Trophoblast cell (in vitro differentiated cells and primary cell): Measurements from ENCODE around the gene RAB3GAP2.
"Not testable (repeated sequence)": the region's sequence is repeated elsewhere in the genome, so short reads cannot be mapped to it uniquely, and the experiment has no call there.

ENCODE experiments used
- DNase-seq, 2 donors: peaks; one replicate each; pipeline ENCODE4 v3.0.0-alpha.2; 2016
- H2AFZ ChIP-seq: 2 replicates; pipeline ENCODE4 v1.6.1; 2013; ENCODE audit warnings: low read length, moderate library complexity, mild to moderate bottlenecking; ENCODE audit not compliant: insufficient read depth, poor library complexity
- H2AK5ac ChIP-seq: 2 replicates; pipeline ENCODE4 v1.6.1; 2013; ENCODE audit warnings: mild to moderate bottlenecking, low read length
- H2BK120ac ChIP-seq: 2 replicates; pipeline ENCODE4 v1.6.1; 2013; ENCODE audit warnings: low read length, mild to moderate bottlenecking, moderate library complexity; ENCODE audit not compliant: insufficient read depth, poor library complexity
- H2BK12ac ChIP-seq: 2 replicates; pipeline ENCODE4 v1.6.1; 2013; ENCODE audit warnings: mild to moderate bottlenecking, low read length, moderate library complexity
- H2BK5ac ChIP-seq: 2 replicates; pipeline ENCODE4 v1.6.1; 2013; ENCODE audit warnings: low read length, low read depth, moderate library complexity, mild to moderate bottlenecking; ENCODE audit not compliant: poor library complexity
- H3K14ac ChIP-seq: 2 replicates; pipeline ENCODE4 v1.6.1; 2013; ENCODE audit warnings: mild to moderate bottlenecking, low read length
- H3K18ac ChIP-seq: 2 replicates; pipeline ENCODE4 v1.6.1; 2013; ENCODE audit warnings: mild to moderate bottlenecking, low read length
- H3K23ac ChIP-seq: 2 replicates; pipeline ENCODE4 v1.6.1; 2013; ENCODE audit warnings: low read length
- H3K27ac ChIP-seq: 2 replicates; pipeline ENCODE4 v1.5.1; 2013; ENCODE audit warnings: low read depth, mild to moderate bottlenecking, inconsistent platforms, low read length, moderate library complexity
- H3K27me3 ChIP-seq: 2 replicates; pipeline ENCODE4 v1.6.1; 2013; ENCODE audit warnings: inconsistent platforms, mild to moderate bottlenecking, low read length, moderate library complexity; ENCODE audit not compliant: insufficient read depth
- H3K36me3 ChIP-seq, 2 experiments: 1 replicate in 1 of 2; 2 replicates in 1 of 2; pipeline ENCODE4 v1.6.1; 2013; ENCODE audit warnings: low read length in 2 of 2, mild to moderate bottlenecking in 2 of 2, moderate library complexity in 1 of 2; ENCODE audit not compliant: insufficient read depth in 2 of 2, control insufficient read depth in 1 of 2
- H3K4ac ChIP-seq: 2 replicates; pipeline ENCODE4 v1.6.1; 2013; ENCODE audit warnings: low read depth, mild to moderate bottlenecking, low read length, moderate library complexity
- H3K4me1 ChIP-seq, 2 experiments: 1 replicate in 1 of 2; 2 replicates in 1 of 2; pipeline ENCODE4 v1.6.1; 2013; ENCODE audit warnings: low read length in 2 of 2, mild to moderate bottlenecking in 2 of 2, moderate library complexity in 1 of 2; ENCODE audit not compliant: insufficient read depth in 2 of 2, control insufficient read depth in 1 of 2
- H3K4me2 ChIP-seq: 2 replicates; pipeline ENCODE4 v1.6.1; 2013; ENCODE audit warnings: inconsistent platforms, mild to moderate bottlenecking, low read length, moderate library complexity
- H3K4me3 ChIP-seq: 2 replicates; pipeline ENCODE4 v1.5.1; 2013; ENCODE audit warnings: mild to moderate bottlenecking, low read depth, low read length, inconsistent platforms
- H3K79me1 ChIP-seq: one replicate; pipeline ENCODE4 v1.6.1; 2013; ENCODE audit warnings: low read length
- H3K79me2 ChIP-seq: 2 replicates; pipeline ENCODE4 v1.6.1; 2013; ENCODE audit warnings: low read length, mild to moderate bottlenecking; ENCODE audit not compliant: control insufficient read depth, insufficient read depth, poor library complexity
- H3K9ac ChIP-seq: 2 replicates; pipeline ENCODE4 v1.6.1; 2013; ENCODE audit warnings: mild to moderate bottlenecking, low read length
- H3K9me3 ChIP-seq: 2 replicates; pipeline ENCODE4 v1.6.1; 2013; ENCODE audit warnings: low read depth, mild to moderate bottlenecking, control low read depth, inconsistent platforms, low read length; ENCODE audit not compliant: insufficient read depth
- H4K12ac ChIP-seq: 2 replicates; pipeline ENCODE4 v1.6.1; 2013; ENCODE audit warnings: low read depth, mild to moderate bottlenecking, low read length, moderate library complexity
- H4K8ac ChIP-seq: 2 replicates; pipeline ENCODE4 v1.6.1; 2013; ENCODE audit warnings: low read depth, mild to moderate bottlenecking, low read length, moderate library complexity
- H4K91ac ChIP-seq: one replicate; pipeline ENCODE4 v1.6.1; 2013; ENCODE audit warnings: low read depth, mild to moderate bottlenecking, low read length, moderate library complexity
- WGBS: extraction: QIAGEN DNeasy Blood & Tissue Kit; methylation state at CpG from one replicate; pipeline ENCODE4 v1.1.7; 2013; ENCODE audit warnings: missing lambda C conversion rate; ENCODE audit not compliant: insufficient read length, insufficient coverage; ENCODE audit errors: extremely low coverage; 5-methylcytosine and 5-hydroxymethylcytosine counted together

Gene RAB3GAP2

GRCh38 chr1:220159041-220159440 lies 113.2 kb downstream of the RAB3GAP2 start:
- no peaks in the 10 kb centered on the region for H3K4me1 ChIP-seq
- H3K27me3 ChIP-seq = no peaks in the 10 kb centered on the region
- no peak overlapping the region for H2AK5ac ChIP-seq
- H4K12ac ChIP-seq = no peak overlapping the region
- H2BK120ac ChIP-seq = no peak overlapping the region
- no peak overlapping the region for H3K27ac ChIP-seq
- H2BK5ac ChIP-seq = no peak overlapping the region
- no peaks in the 10 kb centered on the region for H3K79me2 ChIP-seq
- H4K91ac ChIP-seq = no peak overlapping the region
- H2BK12ac ChIP-seq = no peak overlapping the region
- H2AFZ ChIP-seq = no peak overlapping the region
- H3K23ac ChIP-seq = no peak overlapping the region
- H3K4ac ChIP-seq = no peak overlapping the region
- no peak overlapping the region for H3K4me2 ChIP-seq
- no peak overlapping the region for H4K8ac ChIP-seq
- no peak overlapping the region for H3K18ac ChIP-seq
- H3K36me3 ChIP-seq = peaks cover 8 to 11% of the 10 kb centered on the region in 2 experiments
- no peaks in the 10 kb centered on the region for H3K79me1 ChIP-seq
- no peak for DNase-seq
- no peak overlapping the region for H3K9ac ChIP-seq
- no peaks in the 10 kb centered on the region for H3K9me3 ChIP-seq
- H3K4me3 ChIP-seq = no peak overlapping the region
- WGBS = no CpG with 5 or more reads among the region's 3 CpGs
- no peak overlapping the region for H3K14ac ChIP-seq

DNA sequence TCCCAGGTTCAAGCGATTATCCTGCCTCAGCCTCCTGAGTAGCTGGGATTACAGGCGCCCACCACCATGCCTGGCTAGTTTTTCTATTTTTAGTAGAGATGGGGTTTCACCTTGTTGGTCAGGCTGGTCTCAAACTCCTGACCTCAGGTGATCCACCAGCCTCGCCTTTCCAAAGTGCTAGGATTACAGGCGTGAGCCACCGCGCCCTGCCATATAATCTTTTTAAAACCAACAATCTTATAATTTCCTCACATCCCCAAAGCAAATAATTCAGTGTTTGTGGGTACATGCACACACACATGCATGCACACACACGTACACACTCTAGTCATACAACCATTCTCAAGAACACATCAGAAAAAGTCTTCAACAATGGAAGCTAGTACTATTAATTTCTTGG lies 113.7 kb downstream of the RAB3GAP2 start:
- not testable (repeated sequence) for H2BK12ac ChIP-seq, H3K27ac ChIP-seq, H3K27me3 ChIP-seq, H2BK120ac ChIP-seq, H4K12ac ChIP-seq, H2AK5ac ChIP-seq, DNase-seq, H3K4ac ChIP-seq, H3K79me2 ChIP-seq, H4K8ac ChIP-seq, H2AFZ ChIP-seq, H3K18ac ChIP-seq, H4K91ac ChIP-seq, H3K9me3 ChIP-seq, H2BK5ac ChIP-seq, H3K14ac ChIP-seq, H3K4me1 ChIP-seq, H3K9ac ChIP-seq, H3K4me3 ChIP-seq, H3K4me2 ChIP-seq, H3K79me1 ChIP-seq, H3K23ac ChIP-seq
- WGBS = no CpG with 5 or more reads among the region's 7 CpGs
- H3K36me3 ChIP-seq = peaks cover 8 to 11% of the 10 kb centered on the region in 2 experiments

DNA sequence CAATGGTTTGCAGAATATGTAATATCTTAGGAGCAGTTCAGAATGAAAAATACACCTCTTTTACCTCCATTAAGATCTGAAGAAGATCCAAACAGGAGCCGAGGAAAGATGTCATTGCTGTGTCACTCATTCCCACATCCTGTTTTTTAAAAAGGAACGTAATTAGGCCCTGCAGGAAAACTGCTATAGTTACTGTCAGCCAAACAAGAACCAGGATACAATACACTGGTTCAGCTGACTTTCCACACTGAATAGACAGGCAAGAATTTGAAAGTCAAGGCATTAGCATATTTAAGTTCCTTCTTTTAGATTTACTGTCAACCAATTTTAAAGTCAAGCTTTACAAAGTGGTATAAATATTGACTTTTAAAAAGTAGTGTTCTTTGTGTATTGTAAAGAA lies 114.5 kb downstream of the RAB3GAP2 start:
- Histone ChIP-seq H3K4ac (no peak overlapping the region), H4K8ac (no peak overlapping the region), H3K36me3 (peaks cover 8 to 13% of the 10 kb centered on the region in 2 experiments), H2AFZ (no peak overlapping the region), H2BK5ac (no peak overlapping the region), H3K9me3 (no peaks in the 10 kb centered on the region), H2BK120ac (no peak overlapping the region), H3K79me1 (no peaks in the 10 kb centered on the region), H3K23ac (no peak overlapping the region), H4K91ac (no peak overlapping the region), H2BK12ac (no peak overlapping the region), H3K79me2 (no peaks in the 10 kb centered on the region), H3K4me3 (no peak overlapping the region), H3K14ac (no peak overlapping the region), H3K4me1 (no peaks in the 10 kb centered on the region), H3K4me2 (no peak overlapping the region), H3K9ac (no peak overlapping the region), H3K27ac (no peak overlapping the region), H3K18ac (no peak overlapping the region), H2AK5ac (no peak overlapping the region), H4K12ac (no peak overlapping the region), H3K27me3 (no peaks in the 10 kb centered on the region)
- DNase-seq = peak in 1 of 2 donors; percentile 5
- WGBS = no CpG with 5 or more reads among the region's 2 CpGs

DNA sequence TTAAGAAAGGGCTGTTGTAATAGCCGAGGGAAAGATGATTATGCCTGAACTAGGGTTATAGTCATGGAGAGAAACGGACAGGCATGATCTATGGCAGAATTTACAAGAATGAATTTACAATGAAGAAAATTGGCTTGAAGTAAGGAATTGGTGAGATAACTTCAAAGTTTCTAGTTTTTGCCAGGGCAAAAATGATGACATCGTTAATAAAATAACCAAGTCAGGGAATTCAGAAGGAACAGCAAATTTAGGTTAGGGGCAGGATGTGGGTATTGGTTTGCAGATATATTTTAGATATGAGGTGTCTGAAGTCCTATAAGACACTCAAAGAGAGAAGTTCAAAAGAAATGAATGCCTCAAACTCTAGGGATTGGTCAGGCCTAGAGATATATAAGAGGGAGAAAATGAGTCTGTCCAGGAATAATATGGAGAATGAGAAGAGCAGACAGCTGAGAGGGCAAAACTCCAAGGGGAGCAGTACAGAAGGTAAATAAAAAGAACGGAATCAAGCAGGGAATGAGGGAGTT lies 115.6 kb downstream of the RAB3GAP2 start:
- Histone ChIP-seq H4K12ac (no peak overlapping the region), H3K4me1 (no peaks in the 10 kb centered on the region), H3K9me3 (no peaks in the 10 kb centered on the region), H2BK5ac (no peak overlapping the region), H3K14ac (no peak overlapping the region), H3K4me2 (no peak overlapping the region), H3K79me1 (no peaks in the 10 kb centered on the region), H2BK12ac (no peak overlapping the region), H3K18ac (no peak overlapping the region), H3K4me3 (no peak overlapping the region), H3K27ac (no peak overlapping the region), H2BK120ac (no peak overlapping the region), H2AFZ (no peak overlapping the region), H3K36me3 (peaks cover 12 to 15% of the 10 kb centered on the region in 2 experiments), H3K4ac (no peak overlapping the region), H4K8ac (no peak overlapping the region), H3K79me2 (no peaks in the 10 kb centered on the region), H3K9ac (no peak overlapping the region), H2AK5ac (no peak overlapping the region), H3K23ac (no peak overlapping the region), H3K27me3 (no peaks in the 10 kb centered on the region), H4K91ac (no peak overlapping the region)
- DNase-seq = no peak
- WGBS = no CpG with 5 or more reads among the region's 4 CpGs
